Parathyroid adenoma (tissue), 2 donors: ENCODE data around the gene RPIA.

Source experiments
- H2AFZ ChIP-seq: fragments of 300-600 bp; sonication (generic); one replicate; pipeline ENCODE4 v1.7.0; 2017; ENCODE audit warnings: antibody characterized with exemption, mild to moderate bottlenecking
- H3K27ac ChIP-seq: fragments of 300-600 bp; sonication (generic); one replicate; pipeline ENCODE4 v1.7.0; 2017
- H3K27me3 ChIP-seq: fragments of 300-600 bp; sonication (generic); one replicate; pipeline ENCODE4 v1.7.0; 2017; ENCODE audit warnings: low read length; ENCODE audit not compliant: control insufficient read depth, insufficient read depth
- H3K36me3 ChIP-seq: fragments of 300-600 bp; sonication (generic); one replicate; pipeline ENCODE4 v1.7.0; 2017; ENCODE audit warnings: low read length; ENCODE audit not compliant: control insufficient read depth, insufficient read depth
- H3K4me1 ChIP-seq: fragments of 300-600 bp; sonication (generic); one replicate; pipeline ENCODE4 v1.7.0; 2017; ENCODE audit warnings: control low read depth
- H3K4me2 ChIP-seq: fragments of 300-600 bp; sonication (generic); one replicate; pipeline ENCODE4 v1.7.0; 2017; ENCODE audit warnings: low read length
- H3K4me3 ChIP-seq: fragments of 300-600 bp; sonication (generic); one replicate; pipeline ENCODE4 v1.7.0; 2017; ENCODE audit warnings: low read depth, low read length
- H3K79me2 ChIP-seq: fragments of 300-600 bp; sonication (generic); one replicate; pipeline ENCODE4 v1.7.0; 2017; ENCODE audit warnings: control low read depth
- H3K9ac ChIP-seq: fragments of 300-600 bp; sonication (generic); one replicate; pipeline ENCODE4 v1.7.0; 2017; ENCODE audit warnings: mild to moderate bottlenecking
- H3K9me3 ChIP-seq: fragments of 300-600 bp; sonication (generic); one replicate; pipeline ENCODE4 v1.7.0; 2017; ENCODE audit warnings: low read length; ENCODE audit not compliant: control insufficient read depth
- TF ChIP-seq, protein P1 (sequence below): fragments of 300-600 bp; sonication (generic); IDR thresholded peaks from one replicate; pipeline ENCODE4 v1.7.0; 2017; ENCODE audit warnings: antibody characterized with exemption, mild to moderate bottlenecking
- donor health status: primary hyperparathyroidism.

Gene RPIA

DNA sequence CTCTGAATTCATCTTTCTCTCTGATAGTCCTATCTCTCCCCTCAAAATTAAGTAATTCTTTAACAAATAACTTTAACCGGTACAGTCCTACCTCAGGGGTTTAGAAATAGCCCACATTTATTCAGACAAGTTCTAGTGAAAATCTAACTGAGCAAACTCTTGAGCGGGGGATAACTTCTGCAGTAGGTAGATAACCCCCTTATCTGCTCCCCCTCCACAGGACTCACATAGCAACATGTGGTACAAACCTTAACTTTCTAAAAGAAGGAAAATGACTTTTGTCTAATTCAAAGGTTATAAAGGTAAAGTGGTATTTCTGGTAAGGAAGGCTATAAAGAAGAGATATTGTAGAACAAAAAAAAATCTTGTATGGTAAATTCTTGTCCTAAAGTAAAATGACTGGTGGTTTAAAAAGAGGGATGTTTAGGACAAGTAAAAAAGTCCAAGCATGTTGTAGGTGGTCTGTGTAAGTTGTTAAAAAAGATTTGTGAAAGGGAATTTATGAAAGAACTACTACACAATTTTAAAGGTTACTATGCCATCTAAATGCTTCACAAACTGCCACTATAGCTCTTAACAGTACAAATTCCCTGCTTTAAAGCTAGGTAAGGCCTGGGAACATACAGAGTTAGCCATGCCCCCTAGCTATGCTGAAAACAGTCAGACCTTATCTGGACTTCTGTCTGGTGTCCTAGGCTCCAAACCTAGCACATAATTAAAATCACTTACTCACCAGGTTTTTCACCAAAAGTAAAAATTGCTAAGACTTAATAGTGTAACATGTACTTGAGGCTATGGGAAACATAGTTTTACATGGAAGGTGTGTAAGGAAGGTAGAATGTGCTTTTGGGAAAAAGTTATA is 8.1 kb upstream of the RPIA start:
- H3K27me3 ChIP-seq: no peaks in the 10 kb centered on the region
- H3K9ac ChIP-seq: no peak overlapping the region
- TF ChIP-seq, protein P1, sequence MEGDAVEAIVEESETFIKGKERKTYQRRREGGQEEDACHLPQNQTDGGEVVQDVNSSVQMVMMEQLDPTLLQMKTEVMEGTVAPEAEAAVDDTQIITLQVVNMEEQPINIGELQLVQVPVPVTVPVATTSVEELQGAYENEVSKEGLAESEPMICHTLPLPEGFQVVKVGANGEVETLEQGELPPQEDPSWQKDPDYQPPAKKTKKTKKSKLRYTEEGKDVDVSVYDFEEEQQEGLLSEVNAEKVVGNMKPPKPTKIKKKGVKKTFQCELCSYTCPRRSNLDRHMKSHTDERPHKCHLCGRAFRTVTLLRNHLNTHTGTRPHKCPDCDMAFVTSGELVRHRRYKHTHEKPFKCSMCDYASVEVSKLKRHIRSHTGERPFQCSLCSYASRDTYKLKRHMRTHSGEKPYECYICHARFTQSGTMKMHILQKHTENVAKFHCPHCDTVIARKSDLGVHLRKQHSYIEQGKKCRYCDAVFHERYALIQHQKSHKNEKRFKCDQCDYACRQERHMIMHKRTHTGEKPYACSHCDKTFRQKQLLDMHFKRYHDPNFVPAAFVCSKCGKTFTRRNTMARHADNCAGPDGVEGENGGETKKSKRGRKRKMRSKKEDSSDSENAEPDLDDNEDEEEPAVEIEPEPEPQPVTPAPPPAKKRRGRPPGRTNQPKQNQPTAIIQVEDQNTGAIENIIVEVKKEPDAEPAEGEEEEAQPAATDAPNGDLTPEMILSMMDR: no peak
- no peak overlapping the region for H3K4me2 ChIP-seq
- no peak overlapping the region for H3K4me3 ChIP-seq
- no peak overlapping the region for H3K27ac ChIP-seq
- H3K79me2 ChIP-seq: no peaks in the 10 kb centered on the region
- no peaks in the 10 kb centered on the region for H3K36me3 ChIP-seq
- H2AFZ ChIP-seq: no peak overlapping the region
- no peaks in the 10 kb centered on the region for H3K4me1 ChIP-seq
- no peaks in the 10 kb centered on the region for H3K9me3 ChIP-seq

DNA sequence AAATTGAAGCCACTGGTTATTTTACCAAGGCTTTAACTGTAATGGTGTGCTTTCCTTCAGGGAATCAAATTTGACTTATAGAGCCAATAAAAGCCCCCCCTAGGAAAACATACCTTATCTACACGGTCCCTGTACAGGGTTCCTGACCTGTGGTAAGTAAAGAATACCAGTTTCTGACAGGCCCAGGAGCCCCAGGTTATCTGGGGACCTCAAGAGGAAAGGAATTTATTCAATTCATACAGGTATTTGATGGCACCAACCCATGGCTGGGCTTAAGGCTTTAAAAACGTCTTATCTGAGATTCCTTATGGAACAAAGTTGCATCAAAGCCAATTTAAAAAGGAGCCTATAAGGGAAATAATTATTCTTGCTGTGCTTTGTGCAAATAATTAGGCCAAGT is 7.0 kb upstream of the RPIA start:
- Histone ChIP-seq H3K79me2 (no peaks in the 10 kb centered on the region), H3K9me3 (no peaks in the 10 kb centered on the region), H2AFZ (no peak overlapping the region), H3K4me2 (no peak overlapping the region), H3K9ac (no peak overlapping the region), H3K4me1 (no peaks in the 10 kb centered on the region), H3K4me3 (no peak overlapping the region), H3K27me3 (no peaks in the 10 kb centered on the region), H3K36me3 (no peaks in the 10 kb centered on the region), H3K27ac (no peak overlapping the region)
- TF ChIP-seq, protein P1: no peak

DNA sequence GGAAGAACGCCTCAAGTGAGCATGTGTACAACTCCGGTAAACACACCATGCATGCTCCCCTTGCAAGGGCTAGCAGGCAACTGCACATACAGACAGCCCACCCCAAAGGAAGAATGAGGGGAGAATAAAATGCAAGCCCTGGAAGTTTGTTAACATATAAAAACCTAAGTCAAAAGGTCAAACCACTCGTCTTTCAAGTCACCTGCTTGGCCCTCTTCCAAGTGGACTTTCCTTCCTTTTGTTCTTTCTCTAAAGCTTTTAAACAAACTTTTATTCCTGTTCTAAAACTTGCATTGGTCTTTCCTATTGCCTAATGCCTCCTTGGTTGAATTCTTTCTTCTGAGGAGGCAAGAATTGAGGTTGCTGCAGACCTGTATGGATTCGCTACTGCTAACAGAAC is 5.2 kb upstream of the RPIA start:
- Histone ChIP-seq H3K4me3 (no peak overlapping the region), H3K9me3 (no peaks in the 10 kb centered on the region), H3K27me3 (no peaks in the 10 kb centered on the region), H3K79me2 (peaks cover 7% of the 10 kb centered on the region), H3K9ac (no peak overlapping the region), H3K4me2 (no peak overlapping the region), H3K27ac (no peak overlapping the region), H3K36me3 (no peaks in the 10 kb centered on the region), H3K4me1 (peaks cover 4% of the 10 kb centered on the region), H2AFZ (no peak overlapping the region)
- TF ChIP-seq, protein P1: no peak

DNA sequence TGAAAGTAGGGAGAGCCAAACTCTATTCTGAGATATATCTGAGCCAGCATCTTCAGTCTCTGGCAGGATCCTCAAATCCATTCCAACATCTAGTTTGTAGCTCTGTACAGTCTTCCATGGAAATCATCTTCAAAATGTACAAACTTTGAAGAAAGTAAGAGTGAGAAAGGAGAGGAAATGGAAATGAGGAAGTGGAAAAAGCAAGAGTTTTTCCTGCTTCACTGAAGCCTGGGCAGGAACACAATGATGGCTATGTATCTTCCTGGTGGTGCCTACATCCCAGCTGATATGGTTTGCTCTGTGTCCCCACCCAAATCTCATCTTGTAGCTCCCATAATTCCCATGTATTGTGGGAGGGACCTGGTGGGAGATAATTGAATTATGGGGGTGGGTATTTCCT is 4.1 kb upstream of the RPIA start:
- Histone ChIP-seq H3K36me3 (no peaks in the 10 kb centered on the region), H3K4me1 (peaks cover 4% of the 10 kb centered on the region), H2AFZ (no peak overlapping the region), H3K9ac (no peak overlapping the region), H3K27ac (no peak overlapping the region), H3K27me3 (no peaks in the 10 kb centered on the region), H3K79me2 (peaks cover 13% of the 10 kb centered on the region), H3K4me3 (no peak overlapping the region), H3K4me2 (no peak overlapping the region), H3K9me3 (no peaks in the 10 kb centered on the region)
- TF ChIP-seq, protein P1: no peak
